CD4-positive, alpha-beta T cell treated with Interleukin-17A for 1 hour (primary cell): Measurements from ENCODE around the gene ATG16L1.
A peak's percentile ranks its signal among the peaks of the same experiment; 100 is the strongest.
"Not testable (repeated sequence)": the region's sequence is repeated elsewhere in the genome, so short reads cannot be mapped to it uniquely, and the experiment has no call there.

Experiments used
- DNase-seq: peaks from one replicate; pipeline ENCODE4 v3.0.0-alpha.2; 2020

ATG16L1 gene

GRCh38 chr2:233297076-233297475 is 45.6 kb downstream of the ATG16L1 start:
- DNase-seq: no peak

GRCh38 chr2:233300401-233300800 is 48.9 kb downstream of the ATG16L1 start:
- no peak for DNase-seq

GRCh38 chr2:233301248-233301647 is 49.8 kb downstream of the ATG16L1 start:
- no peak for DNase-seq

GRCh38 chr2:233301811-233302210 is 50.3 kb downstream of the ATG16L1 start:
- no peak for DNase-seq

GRCh38 chr2:233303252-233303651 is 51.8 kb downstream of the ATG16L1 start:
- no peak for DNase-seq

GRCh38 chr2:233307565-233307964 is 56.1 kb downstream of the ATG16L1 start, which contains the start of gene SAG:
SAG (plus strand) TSS chr2:233307816; CDS start chr2:233309190, 1,374 bp downstream.
- no peak for DNase-seq

GRCh38 chr2:233311241-233311926 is 59.9 kb downstream of the ATG16L1 start:
- no peak for DNase-seq

- no peak for DNase-seq
Measured at GRCh38 chr2:233312874-233313273, 61.4 kb downstream of the ATG16L1 start.

- DNase-seq: no peak
Measured at GRCh38 chr2:233314180-233314925, 62.9 kb downstream of the ATG16L1 start.

GRCh38 chr2:233317196-233317943 is 65.9 kb downstream of the ATG16L1 start:
- no peak for DNase-seq

- no peak for DNase-seq
Measured at GRCh38 chr2:233319256-233319655, 67.8 kb downstream of the ATG16L1 start.

GRCh38 chr2:233320470-233320869 is 69.0 kb downstream of the ATG16L1 start:
- no peak for DNase-seq

GRCh38 chr2:233321166-233321565 is 69.7 kb downstream of the ATG16L1 start:
- no peak for DNase-seq

- DNase-seq: no peak
Measured at GRCh38 chr2:233323851-233324250, 72.4 kb downstream of the ATG16L1 start.

GRCh38 chr2:233325256-233325655 is 73.8 kb downstream of the ATG16L1 start:
- DNase-seq: no peak

GRCh38 chr2:233325814-233326213 is 74.3 kb downstream of the ATG16L1 start:
- no peak for DNase-seq

GRCh38 chr2:233326500-233326899 is 75.0 kb downstream of the ATG16L1 start:
- no peak for DNase-seq

- DNase-seq: no peak
Measured at GRCh38 chr2:233328922-233329321, 77.4 kb downstream of the ATG16L1 start.

GRCh38 chr2:233329489-233330135 is 78.1 kb downstream of the ATG16L1 start:
- no peak for DNase-seq

GRCh38 chr2:233331536-233331935 is 80.1 kb downstream of the ATG16L1 start:
- DNase-seq: peak; percentile 89

GRCh38 chr2:233332125-233332524 is 80.7 kb downstream of the ATG16L1 start:
- no peak for DNase-seq

- no peak for DNase-seq
Measured at GRCh38 chr2:233334915-233335314, 83.4 kb downstream of the ATG16L1 start.

- not testable (repeated sequence) for DNase-seq
Measured at GRCh38 chr2:233336091-233336490, 84.6 kb downstream of the ATG16L1 start.
